ENCODE results near the gene PHETA1. TPM values are rescaled to one million over a fixed set of nuclear protein-coding genes. Genes with fewer than 3 reads are reported as not detected.
"Not testable (repeated sequence)": the region's sequence is repeated elsewhere in the genome, so short reads cannot be mapped to it uniquely, and the experiment has no call there.

The PHETA1 gene
- total RNA-seq, 1 donor from 2014 or later: 8.2 TPM

- no peak for DNase-seq (ENCODE audit: low spot score in 2 of 2)
- no peak for FAIRE-seq
These were observed 8.5 kb upstream of the PHETA1 start for GRCh38 chr12:111377440-111377839.

GRCh38 chr12:111373231-111373630 lies 4.3 kb upstream of the PHETA1 start:
- FAIRE-seq: not testable (repeated sequence)

GRCh38 chr12:111369496-111370220 lies 763 bp upstream of the PHETA1 start:
- FAIRE-seq (no peak), DNase-seq (ENCODE audit: low spot score in 2 of 2) (no peak)

More at GRCh38 chr12:111373231-111373630, 4.3 kb upstream of the PHETA1 start:
- DNase-seq (ENCODE audit: low spot score in 2 of 2): not testable (repeated sequence)

- FAIRE-seq (no peak), DNase-seq (ENCODE audit: low spot score in 2 of 2) (peak in 1 of 2 donors; percentile 50)
These were observed 556 bp downstream of the PHETA1 start for GRCh38 chr12:111368291-111368787.

GRCh38 chr12:111367661-111368221 lies 1.2 kb downstream of the PHETA1 start:
- DNase-seq (ENCODE audit: low spot score in 2 of 2): no peak
- FAIRE-seq: no peak

GRCh38 chr12:111366583-111366982 lies 2.3 kb downstream of the PHETA1 start:
- DNase-seq (ENCODE audit: low spot score in 2 of 2) (no peak), FAIRE-seq (no peak)

GRCh38 chr12:111366075-111366474 lies 2.8 kb downstream of the PHETA1 start:
- DNase-seq (ENCODE audit: low spot score in 2 of 2): no peak
- no peak for FAIRE-seq

- DNase-seq (ENCODE audit: low spot score in 2 of 2) (no peak), FAIRE-seq (no peak)
These were observed 5.3 kb downstream of the PHETA1 start for GRCh38 chr12:111363578-111363977.

- FAIRE-seq (no peak), DNase-seq (ENCODE audit: low spot score in 2 of 2) (no peak)
These were observed 6.0 kb downstream of the PHETA1 start for GRCh38 chr12:111362687-111363475.

- no peak for FAIRE-seq
- DNase-seq (ENCODE audit: low spot score in 2 of 2): no peak
These were observed 6.9 kb downstream of the PHETA1 start for GRCh38 chr12:111361717-111362576.

GRCh38 chr12:111361073-111361716 lies 7.7 kb downstream of the PHETA1 start:
- FAIRE-seq (no peak), DNase-seq (ENCODE audit: low spot score in 2 of 2) (no peak)

GRCh38 chr12:111360325-111360930 lies 8.5 kb downstream of the PHETA1 start:
- FAIRE-seq (no peak), DNase-seq (ENCODE audit: low spot score in 2 of 2) (no peak)

GRCh38 chr12:111359914-111360276 lies 9.0 kb downstream of the PHETA1 start:
- no peak for FAIRE-seq
- DNase-seq (ENCODE audit: low spot score in 2 of 2): no peak

- FAIRE-seq: no peak
- DNase-seq (ENCODE audit: low spot score in 2 of 2): no peak
These were observed 9.5 kb downstream of the PHETA1 start for GRCh38 chr12:111359231-111359913.

- no peak for DNase-seq (ENCODE audit: low spot score in 2 of 2)
- no peak for FAIRE-seq
These were observed 13.5 kb downstream of the PHETA1 start for GRCh38 chr12:111355201-111355925.

GRCh38 chr12:111354511-111354910 lies 14.4 kb downstream of the PHETA1 start:
- DNase-seq (ENCODE audit: low spot score in 2 of 2): no peak
- FAIRE-seq: no peak

- FAIRE-seq (no peak), DNase-seq (ENCODE audit: low spot score in 2 of 2) (no peak)
These were observed 15.1 kb downstream of the PHETA1 start for GRCh38 chr12:111353603-111354295.

GRCh38 chr12:111353026-111353425 lies 15.9 kb downstream of the PHETA1 start:
- DNase-seq (ENCODE audit: low spot score in 2 of 2) (no peak), FAIRE-seq (no peak)

Data from frontal cortex (tissue), 4 donors.